Lower leg skin (tissue), 3 donors: Measurements from ENCODE around the gene COG1.

Experiments
- POLR2A ChIP-seq, 2 donors: fragments of 450-650 bp; IDR thresholded peaks; one replicate each; pipeline ENCODE4 v1.6.1; 2016 to 2017; ENCODE audit warnings: antibody characterized with exemption in 2 of 2, mild to moderate bottlenecking in 1 of 2, moderate library complexity in 1 of 2
- TF ChIP-seq, protein P1 (sequence below), 3 donors: fragments of 450-650 bp; IDR thresholded peaks; one replicate each; pipeline ENCODE4 v1.5.1; 2016; ENCODE audit warnings: antibody characterized with exemption in 3 of 3, mild to moderate bottlenecking in 3 of 3, moderate library complexity in 2 of 3

DNA sequence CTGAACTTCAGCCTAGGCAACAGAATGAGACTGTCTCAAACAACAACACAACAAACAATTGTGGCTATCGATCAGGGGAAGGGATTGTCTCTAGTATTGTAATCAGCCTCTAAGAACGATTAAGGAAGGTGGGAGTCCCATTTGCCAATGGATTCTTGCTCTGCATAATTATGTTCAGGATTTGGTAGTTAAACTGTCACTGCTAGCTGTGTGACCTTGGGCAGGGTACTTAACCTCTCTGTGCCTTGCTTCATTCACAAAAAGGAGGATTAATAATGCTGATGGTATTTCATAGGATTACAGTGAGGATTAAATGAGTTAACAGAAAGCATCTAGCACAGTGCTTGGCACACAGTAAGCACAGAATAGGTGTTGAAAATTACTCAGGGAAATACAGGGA, 34.7 kb upstream of the COG1 start:
- TF ChIP-seq, protein P1, sequence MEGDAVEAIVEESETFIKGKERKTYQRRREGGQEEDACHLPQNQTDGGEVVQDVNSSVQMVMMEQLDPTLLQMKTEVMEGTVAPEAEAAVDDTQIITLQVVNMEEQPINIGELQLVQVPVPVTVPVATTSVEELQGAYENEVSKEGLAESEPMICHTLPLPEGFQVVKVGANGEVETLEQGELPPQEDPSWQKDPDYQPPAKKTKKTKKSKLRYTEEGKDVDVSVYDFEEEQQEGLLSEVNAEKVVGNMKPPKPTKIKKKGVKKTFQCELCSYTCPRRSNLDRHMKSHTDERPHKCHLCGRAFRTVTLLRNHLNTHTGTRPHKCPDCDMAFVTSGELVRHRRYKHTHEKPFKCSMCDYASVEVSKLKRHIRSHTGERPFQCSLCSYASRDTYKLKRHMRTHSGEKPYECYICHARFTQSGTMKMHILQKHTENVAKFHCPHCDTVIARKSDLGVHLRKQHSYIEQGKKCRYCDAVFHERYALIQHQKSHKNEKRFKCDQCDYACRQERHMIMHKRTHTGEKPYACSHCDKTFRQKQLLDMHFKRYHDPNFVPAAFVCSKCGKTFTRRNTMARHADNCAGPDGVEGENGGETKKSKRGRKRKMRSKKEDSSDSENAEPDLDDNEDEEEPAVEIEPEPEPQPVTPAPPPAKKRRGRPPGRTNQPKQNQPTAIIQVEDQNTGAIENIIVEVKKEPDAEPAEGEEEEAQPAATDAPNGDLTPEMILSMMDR (IDR thresholded peaks at IDR 0.05) = no peak
- TF ChIP-seq POLR2A (IDR thresholded peaks at IDR 0.05) = no peak
